ENCODE measurements around the gene BCL3. TPM values are rescaled to one million over a fixed set of nuclear protein-coding genes. Genes with fewer than 3 reads are reported as not detected.
A peak's percentile ranks its signal among the peaks of the same experiment; 100 is the strongest.

Gene BCL3
- total and polyA plus RNA-seq, 10 of the 15 experiments (the other 5 are each of a cell fraction or from before 2014, with no cell fraction given), result 0.55 to 22.7 (median 3.6) TPM

DNA sequence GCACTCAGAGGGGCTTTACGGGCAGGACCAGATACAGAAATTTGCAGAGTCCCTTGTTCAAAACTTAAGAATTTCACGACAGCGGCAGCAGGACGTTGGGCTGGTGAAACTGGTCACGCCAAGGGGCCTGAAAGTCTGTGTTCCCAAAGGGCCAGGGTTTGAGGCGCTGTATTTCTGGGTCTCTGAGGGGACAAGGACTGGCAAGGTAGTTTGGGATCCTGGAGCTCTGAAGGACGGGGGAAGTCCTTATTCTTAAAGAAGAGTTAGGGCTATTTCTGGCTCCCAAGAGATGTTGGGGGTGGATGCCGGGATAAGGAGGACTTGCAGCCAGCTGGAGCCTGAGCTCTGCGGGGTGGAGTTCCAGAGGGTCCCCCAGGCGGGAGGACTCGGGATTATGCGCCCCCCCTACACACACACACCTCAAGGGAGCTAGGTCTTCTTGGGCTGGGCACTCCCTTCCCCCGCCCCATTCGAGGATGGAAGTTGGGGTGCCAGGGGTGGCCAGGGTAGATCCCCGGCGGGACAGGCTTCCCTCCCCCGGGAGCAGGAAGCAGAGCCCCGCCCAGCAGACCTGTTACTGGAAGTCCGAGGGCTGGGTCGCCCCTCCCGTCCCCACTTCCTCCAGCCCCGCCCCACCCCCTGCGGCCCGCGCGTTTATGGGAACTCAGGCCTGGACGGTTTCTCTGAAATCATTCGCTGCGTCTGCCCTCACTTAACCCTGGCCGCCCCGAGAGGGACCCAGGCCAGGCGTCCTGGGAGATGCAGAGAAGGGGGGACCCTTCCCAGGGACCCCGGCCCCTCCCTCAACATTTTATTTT is 5.6 kb downstream of the BCL3 start:
- Histone ChIP-seq H3K4me3 (peak overlapping the region; percentile 77), H2AFZ (ENCODE audit: control insufficient read depth, low read depth, low read length) (peak overlapping the region; percentile 19; the same call in 1 of the 2 replicates), H3K27ac (ENCODE audit: control insufficient read depth, insufficient read depth) (peak overlapping the region; percentile 95), H3K79me2 (ENCODE audit: control insufficient read depth, insufficient read depth, low read length) (peaks cover 48% of the 10 kb centered on the region), H3K36me3 (ENCODE audit: control insufficient read depth in 2 of 2, insufficient read depth in 2 of 2, low read length in 1 of 2) (peaks cover 0 to 11% of the 10 kb centered on the region in 2 experiments), H3K27me3 (replicated peaks in 1 of 2; ENCODE audit: control insufficient read depth in 2 of 2, insufficient read depth in 2 of 2, low read length in 1 of 2) (no peaks in the 10 kb centered on the region), H3K9me3 (replicated peaks; ENCODE audit: control insufficient read depth, insufficient read depth, low read length) (no peaks in the 10 kb centered on the region), H3K9ac (ENCODE audit: control insufficient read depth, insufficient read depth, low read length) (peak overlapping the region; percentile 87), H3K4me1 (ENCODE audit: control insufficient read depth, insufficient read depth, low read length) (peaks cover 34% of the 10 kb centered on the region), H4K20me1 (ENCODE audit: control insufficient read depth, insufficient read depth) (no peaks in the 10 kb centered on the region), H3K4me2 (ENCODE audit: control insufficient read depth, insufficient read depth) (peak overlapping the region; percentile 90)
- DNase-seq (ENCODE audit: low read depth, low spot score) (no peak), ATAC-seq (peak; percentile 63), FAIRE-seq (peak; percentile 72)
- RAD21 ChIA-PET (ENCODE audit: unreplicated experiment), result interaction anchor here (0.8 to 4.2 kb wide), 8 partner anchors 13 to 65 kb away, joined by 3 to 49 read pairs (median 20); no protein-coding TSS in a partner anchor
- TSS peak; percentile 75 for BruUV-seq (replicated peaks)
- POLR2A ChIA-PET, result interaction anchor here (0.8 to 3.8 kb wide), 8 partner anchors 11 to 62 kb away, joined by 3 to 32 read pairs (median 12); no protein-coding TSS in a partner anchor
- SMC1A ChIA-PET (ENCODE audit: uncharacterized antibody, unreplicated experiment), result interaction anchor here (0.6 to 7.7 kb wide), 11 partner anchors 9 to 449 kb away, joined by 3 to 115 read pairs (median 4); partner anchors contain the start of gene ZNF235
- WGBS (ENCODE audit: insufficient coverage, insufficient replicate concordance, low lambda C conversion rate, missing lambda C conversion rate), result 1% methylated on average over 32 of the region's 33 CpGs
- CTCF ChIA-PET, result interaction anchor here (0.9 to 7.7 kb wide), 5 partner anchors 13 to 30 kb away, joined by 3 to 109 read pairs (median 5); no protein-coding TSS in a partner anchor
- intact Hi-C loops (cut with micrococcal nuclease; ENCODE audit: unreplicated experiment), result loop anchor here (1.0 to 2.0 kb wide), 4 partner anchors 16 to 63 kb away; no protein-coding TSS in a partner anchor
- in situ Hi-C loops (cut with MboI), result no loop called here
- TF ChIP-seq SMAD1 (IDR thresholded peaks at IDR 0.05; ENCODE audit: low read depth, partially characterized antibody) (no peak), NRF1 (conservative IDR thresholded peaks at IDR 0.05; ENCODE audit: low read depth, low read length) (no peak), HDGF (IDR thresholded peaks at IDR 0.05) (0 out of 2 replicates have a peak, but pooled peaks have one; percentile 59), NFYB (IDR thresholded peaks at IDR 0.05; ENCODE audit: insufficient read depth, low read depth, low read length) (no peak), FOXK2 (IDR thresholded peaks at IDR 0.05) (no peak), TCF7 (IDR thresholded peaks at IDR 0.05; ENCODE audit: borderline replicate concordance) (no peak), CBX3 (IDR thresholded peaks at IDR 0.05; ENCODE audit: borderline replicate concordance, low read depth) (no peak), SIN3A (IDR thresholded peaks at IDR 0.05; ENCODE audit: low read depth, low read length) (0 out of 2 replicates have a peak, but pooled peaks have one; percentile 22), IKZF2 (IDR thresholded peaks at IDR 0.05) (peak; percentile 93 to 94), RELA (IDR thresholded peaks at IDR 0.05; ENCODE audit: borderline replicate concordance, partially characterized antibody) (no peak), GABPA (IDR thresholded peaks at IDR 0.05; ENCODE audit: low read depth) (no peak), TCF12 (IDR thresholded peaks at IDR 0.05; ENCODE audit: low read depth, low read length) (no peak), CBFB (IDR thresholded peaks at IDR 0.05; ENCODE audit: low read depth) (no peak), NBN (IDR thresholded peaks at IDR 0.05) (peak; percentile 70; the same call in 1 of the 2 replicates), TARDBP (IDR thresholded peaks at IDR 0.05; ENCODE audit: borderline replicate concordance) (no peak)
- TF ChIP-seq, protein P1, sequence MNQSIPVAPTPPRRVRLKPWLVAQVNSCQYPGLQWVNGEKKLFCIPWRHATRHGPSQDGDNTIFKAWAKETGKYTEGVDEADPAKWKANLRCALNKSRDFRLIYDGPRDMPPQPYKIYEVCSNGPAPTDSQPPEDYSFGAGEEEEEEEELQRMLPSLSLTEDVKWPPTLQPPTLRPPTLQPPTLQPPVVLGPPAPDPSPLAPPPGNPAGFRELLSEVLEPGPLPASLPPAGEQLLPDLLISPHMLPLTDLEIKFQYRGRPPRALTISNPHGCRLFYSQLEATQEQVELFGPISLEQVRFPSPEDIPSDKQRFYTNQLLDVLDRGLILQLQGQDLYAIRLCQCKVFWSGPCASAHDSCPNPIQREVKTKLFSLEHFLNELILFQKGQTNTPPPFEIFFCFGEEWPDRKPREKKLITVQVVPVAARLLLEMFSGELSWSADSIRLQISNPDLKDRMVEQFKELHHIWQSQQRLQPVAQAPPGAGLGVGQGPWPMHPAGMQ (IDR thresholded peaks at IDR 0.05; ENCODE audit: borderline replicate concordance), result no peak
- TF ChIP-seq, protein P2, sequence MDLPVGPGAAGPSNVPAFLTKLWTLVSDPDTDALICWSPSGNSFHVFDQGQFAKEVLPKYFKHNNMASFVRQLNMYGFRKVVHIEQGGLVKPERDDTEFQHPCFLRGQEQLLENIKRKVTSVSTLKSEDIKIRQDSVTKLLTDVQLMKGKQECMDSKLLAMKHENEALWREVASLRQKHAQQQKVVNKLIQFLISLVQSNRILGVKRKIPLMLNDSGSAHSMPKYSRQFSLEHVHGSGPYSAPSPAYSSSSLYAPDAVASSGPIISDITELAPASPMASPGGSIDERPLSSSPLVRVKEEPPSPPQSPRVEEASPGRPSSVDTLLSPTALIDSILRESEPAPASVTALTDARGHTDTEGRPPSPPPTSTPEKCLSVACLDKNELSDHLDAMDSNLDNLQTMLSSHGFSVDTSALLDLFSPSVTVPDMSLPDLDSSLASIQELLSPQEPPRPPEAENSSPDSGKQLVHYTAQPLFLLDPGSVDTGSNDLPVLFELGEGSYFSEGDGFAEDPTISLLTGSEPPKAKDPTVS (IDR thresholded peaks at IDR 0.05; ENCODE audit: low read depth, low read length), result no peak
- TF ChIP-seq, protein P3, sequence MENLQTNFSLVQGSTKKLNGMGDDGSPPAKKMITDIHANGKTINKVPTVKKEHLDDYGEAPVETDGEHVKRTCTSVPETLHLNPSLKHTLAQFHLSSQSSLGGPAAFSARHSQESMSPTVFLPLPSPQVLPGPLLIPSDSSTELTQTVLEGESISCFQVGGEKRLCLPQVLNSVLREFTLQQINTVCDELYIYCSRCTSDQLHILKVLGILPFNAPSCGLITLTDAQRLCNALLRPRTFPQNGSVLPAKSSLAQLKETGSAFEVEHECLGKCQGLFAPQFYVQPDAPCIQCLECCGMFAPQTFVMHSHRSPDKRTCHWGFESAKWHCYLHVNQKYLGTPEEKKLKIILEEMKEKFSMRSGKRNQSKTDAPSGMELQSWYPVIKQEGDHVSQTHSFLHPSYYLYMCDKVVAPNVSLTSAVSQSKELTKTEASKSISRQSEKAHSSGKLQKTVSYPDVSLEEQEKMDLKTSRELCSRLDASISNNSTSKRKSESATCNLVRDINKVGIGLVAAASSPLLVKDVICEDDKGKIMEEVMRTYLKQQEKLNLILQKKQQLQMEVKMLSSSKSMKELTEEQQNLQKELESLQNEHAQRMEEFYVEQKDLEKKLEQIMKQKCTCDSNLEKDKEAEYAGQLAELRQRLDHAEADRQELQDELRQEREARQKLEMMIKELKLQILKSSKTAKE (IDR thresholded peaks at IDR 0.05; ENCODE audit: low read depth, poor library complexity, severe bottlenecking), result no peak
